ENCODE results near the gene MPP3.

DNA sequence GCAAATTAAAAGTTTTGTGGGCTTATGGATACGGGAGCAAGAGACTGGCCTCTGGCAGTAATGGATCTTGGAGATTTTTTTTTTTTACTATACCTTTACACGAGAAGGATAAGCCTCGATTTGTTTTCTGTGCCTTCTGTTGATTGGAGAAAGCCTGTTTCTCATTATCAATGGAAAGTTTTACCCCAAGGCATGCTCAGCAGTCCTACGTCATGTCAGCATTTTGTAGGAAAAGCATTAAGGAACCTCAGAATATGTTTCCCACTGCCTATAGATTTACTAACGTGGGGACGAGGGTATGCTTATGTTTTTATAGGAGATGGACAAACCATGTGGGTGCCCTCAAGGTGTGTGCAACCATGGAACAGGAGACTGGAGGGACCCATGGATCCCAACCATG, 40.9 kb upstream of the MPP3 start:
- no peak for TF ChIP-seq KDM1A (IDR thresholded peaks at IDR 0.05; ENCODE audit: borderline replicate concordance)
- TF ChIP-seq NBN (IDR thresholded peaks at IDR 0.05) = no peak
- TF ChIP-seq YY1 (IDR thresholded peaks at IDR 0.05; ENCODE audit: low read depth, low read length) = no peak
- TF ChIP-seq ATF7 (IDR thresholded peaks at IDR 0.05; ENCODE audit: low read depth) = no peak
- TF ChIP-seq CREB1 (IDR thresholded peaks at IDR 0.05; ENCODE audit: low read depth) = no peak
- no peak for TF ChIP-seq CHD2 (IDR thresholded peaks at IDR 0.05; ENCODE audit: borderline replicate concordance, low read depth, low read length)
- no peak for TF ChIP-seq HDGF (IDR thresholded peaks at IDR 0.05)
- no peak for TF ChIP-seq JUND (IDR thresholded peaks at IDR 0.05; ENCODE audit: low read depth, low read length)
- TF ChIP-seq, protein P1, sequence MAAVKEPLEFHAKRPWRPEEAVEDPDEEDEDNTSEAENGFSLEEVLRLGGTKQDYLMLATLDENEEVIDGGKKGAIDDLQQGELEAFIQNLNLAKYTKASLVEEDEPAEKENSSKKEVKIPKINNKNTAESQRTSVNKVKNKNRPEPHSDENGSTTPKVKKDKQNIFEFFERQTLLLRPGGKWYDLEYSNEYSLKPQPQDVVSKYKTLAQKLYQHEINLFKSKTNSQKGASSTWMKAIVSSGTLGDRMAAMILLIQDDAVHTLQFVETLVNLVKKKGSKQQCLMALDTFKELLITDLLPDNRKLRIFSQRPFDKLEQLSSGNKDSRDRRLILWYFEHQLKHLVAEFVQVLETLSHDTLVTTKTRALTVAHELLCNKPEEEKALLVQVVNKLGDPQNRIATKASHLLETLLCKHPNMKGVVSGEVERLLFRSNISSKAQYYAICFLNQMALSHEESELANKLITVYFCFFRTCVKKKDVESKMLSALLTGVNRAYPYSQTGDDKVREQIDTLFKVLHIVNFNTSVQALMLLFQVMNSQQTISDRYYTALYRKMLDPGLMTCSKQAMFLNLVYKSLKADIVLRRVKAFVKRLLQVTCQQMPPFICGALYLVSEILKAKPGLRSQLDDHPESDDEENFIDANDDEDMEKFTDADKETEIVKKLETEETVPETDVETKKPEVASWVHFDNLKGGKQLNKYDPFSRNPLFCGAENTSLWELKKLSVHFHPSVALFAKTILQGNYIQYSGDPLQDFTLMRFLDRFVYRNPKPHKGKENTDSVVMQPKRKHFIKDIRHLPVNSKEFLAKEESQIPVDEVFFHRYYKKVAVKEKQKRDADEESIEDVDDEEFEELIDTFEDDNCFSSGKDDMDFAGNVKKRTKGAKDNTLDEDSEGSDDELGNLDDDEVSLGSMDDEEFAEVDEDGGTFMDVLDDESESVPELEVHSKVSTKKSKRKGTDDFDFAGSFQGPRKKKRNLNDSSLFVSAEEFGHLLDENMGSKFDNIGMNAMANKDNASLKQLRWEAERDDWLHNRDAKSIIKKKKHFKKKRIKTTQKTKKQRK (IDR thresholded peaks at IDR 0.05; ENCODE audit: low read depth, low read length) = no peak
- no peak for TF ChIP-seq MXI1 (IDR thresholded peaks at IDR 0.05; ENCODE audit: low read depth, low read length)
- TF ChIP-seq ELK1 (IDR thresholded peaks at IDR 0.05; ENCODE audit: low read depth, low read length) = no peak
- TF ChIP-seq IKZF1 (conservative IDR thresholded peaks at IDR 0.05) = no peak
- no peak for TF ChIP-seq TAF1 (IDR thresholded peaks at IDR 0.05; ENCODE audit: borderline replicate concordance, low read depth, low read length)

All from GM12878 (cell line).